CD4-positive, alpha-beta T cell (primary cell): Measurements from ENCODE around the gene SH3BGR. TPM values are rescaled to one million over a fixed set of nuclear protein-coding genes. Genes with fewer than 3 reads are reported as not detected.

Experiments
- ATAC-seq: fragments of 200-7000 bp; cut with Tn5 transposase; one replicate; pipeline ENCODE4 v1.10.0; 2022; ENCODE audit warnings: mild to moderate bottlenecking; ENCODE audit not compliant: poor library complexity
- CTCF ChIA-PET: fragments of 350-600 bp; sonication (Branson Sonifier 250); formaldehyde crosslinking; loops from one replicate; lab custom pipeline; 2021; ENCODE audit warnings: antibody characterized with exemption, inconsistent platforms; lab: Charles Lee
- POLR2A ChIA-PET: fragments of 350-600 bp; sonication (Branson Sonifier 250); formaldehyde crosslinking; loops from one replicate; lab custom pipeline; 2021; ENCODE audit warnings: antibody characterized with exemption, inconsistent platforms; lab: Charles Lee
- DNase-seq, 14 experiments: peaks; one replicate each; pipeline ENCODE4 v3.0.0-alpha.2; 2013 to 2020; ENCODE audit warnings: mixed read lengths in 2 of 14
- H3K27ac ChIP-seq, 2 donors: one replicate each; pipeline versions ENCODE4 v1.5.1 to v1.7.0; 2013; ENCODE audit warnings: low read length in 2 of 2, low read depth in 1 of 2, mild to moderate bottlenecking in 1 of 2
- H3K27me3 ChIP-seq, 2 experiments: 1 replicate in 1 of 2; 2 replicates in 1 of 2; pipeline versions ENCODE4 v1.6.1 to v1.7.0; 2013; ENCODE audit warnings: low read length in 2 of 2, control low read depth in 1 of 2, mild to moderate bottlenecking in 1 of 2, moderate library complexity in 1 of 2; ENCODE audit not compliant: insufficient read depth in 2 of 2, control insufficient read depth in 1 of 2
- H3K36me3 ChIP-seq: one replicate; pipeline ENCODE4 v1.6.1; 2013; ENCODE audit warnings: low read length, control low read depth; ENCODE audit not compliant: insufficient read depth
- H3K4me1 ChIP-seq: one replicate; pipeline ENCODE4 v1.6.1; 2013; ENCODE audit warnings: low read length, control low read depth; ENCODE audit not compliant: insufficient read depth
- H3K4me3 ChIP-seq: one replicate; pipeline ENCODE4 v1.5.1; 2013; ENCODE audit warnings: mild to moderate bottlenecking, low read length, moderate library complexity
- H3K9me3 ChIP-seq, 2 experiments: 1 replicate in 1 of 2; 2 replicates in 1 of 2; pipeline versions ENCODE4 v1.6.1 to v1.7.0; 2013; ENCODE audit warnings: low read length in 2 of 2, mild to moderate bottlenecking in 2 of 2, control low read depth in 1 of 2, moderate library complexity in 1 of 2; ENCODE audit not compliant: control insufficient read depth in 1 of 2, insufficient read depth in 1 of 2
- H3K27ac Mint-ChIP-seq: one replicate; pipeline ENCODE4 v1.8.0; 2020; ENCODE audit warnings: mixed read lengths
- H3K27me3 Mint-ChIP-seq: one replicate; pipeline ENCODE4 v1.8.0; 2021; ENCODE audit warnings: mixed read lengths
- H3K36me3 Mint-ChIP-seq: one replicate; pipeline ENCODE4 v1.8.0; 2021; ENCODE audit warnings: low read depth, mixed read lengths
- H3K4me1 Mint-ChIP-seq: one replicate; pipeline ENCODE4 v1.8.0; 2021; ENCODE audit warnings: low read depth, mixed read lengths
- H3K4me3 Mint-ChIP-seq: one replicate; pipeline ENCODE4 v1.8.0; 2020; ENCODE audit warnings: mild to moderate bottlenecking, mixed read lengths
- H3K9me3 Mint-ChIP-seq: one replicate; pipeline ENCODE4 v1.8.0; 2020; ENCODE audit warnings: mixed read lengths
- intact Hi-C, 2 experiments: fragments of 100-400 bp; cut with DNase I in 1 of 2; cut with micrococcal nuclease in 1 of 2; formaldehyde crosslinking; loops; one replicate each; pipeline versions ENCODE4 v1.15.1 to v1.9.0; 2023 to 2025; cut with DNase I, micrococcal nuclease
- total RNA-seq, 174 experiments: library from RNA in 2 of 174; stranded (reverse) in 2 of 174; gene quantifications; one replicate each; pipeline ENCODE4 v1.2.3 and lab custom pipeline; 2021 to 2026
- TF ChIP-seq, protein P1 (sequence below): fragments of 200-600 bp; IDR thresholded peaks from one replicate; pipeline ENCODE4 v1.8.0; 2022; ENCODE audit warnings: antibody characterized with exemption, mild to moderate bottlenecking

SH3BGR gene
- total RNA-seq, 2 experiments from 2014 or later = 0.63 to 0.87 TPM

GRCh38 chr21:39479164-39479813, 27.5 kb downstream of the SH3BGR start:
- POLR2A ChIA-PET = no interaction called here
- no peaks in the 10 kb centered on the region for H3K36me3 Mint-ChIP-seq
- intact Hi-C loops = no loop called here
- Histone ChIP-seq H3K27me3 (no peaks in the 10 kb centered on the region), H3K9me3 (no peaks in the 10 kb centered on the region), H3K4me1 (no peaks in the 10 kb centered on the region), H3K27ac (no peak overlapping the region), H3K36me3 (no peaks in the 10 kb centered on the region), H3K4me3 (no peak overlapping the region)
- DNase-seq = no peak
- CTCF ChIA-PET = no interaction called here
- TF ChIP-seq, protein P1, sequence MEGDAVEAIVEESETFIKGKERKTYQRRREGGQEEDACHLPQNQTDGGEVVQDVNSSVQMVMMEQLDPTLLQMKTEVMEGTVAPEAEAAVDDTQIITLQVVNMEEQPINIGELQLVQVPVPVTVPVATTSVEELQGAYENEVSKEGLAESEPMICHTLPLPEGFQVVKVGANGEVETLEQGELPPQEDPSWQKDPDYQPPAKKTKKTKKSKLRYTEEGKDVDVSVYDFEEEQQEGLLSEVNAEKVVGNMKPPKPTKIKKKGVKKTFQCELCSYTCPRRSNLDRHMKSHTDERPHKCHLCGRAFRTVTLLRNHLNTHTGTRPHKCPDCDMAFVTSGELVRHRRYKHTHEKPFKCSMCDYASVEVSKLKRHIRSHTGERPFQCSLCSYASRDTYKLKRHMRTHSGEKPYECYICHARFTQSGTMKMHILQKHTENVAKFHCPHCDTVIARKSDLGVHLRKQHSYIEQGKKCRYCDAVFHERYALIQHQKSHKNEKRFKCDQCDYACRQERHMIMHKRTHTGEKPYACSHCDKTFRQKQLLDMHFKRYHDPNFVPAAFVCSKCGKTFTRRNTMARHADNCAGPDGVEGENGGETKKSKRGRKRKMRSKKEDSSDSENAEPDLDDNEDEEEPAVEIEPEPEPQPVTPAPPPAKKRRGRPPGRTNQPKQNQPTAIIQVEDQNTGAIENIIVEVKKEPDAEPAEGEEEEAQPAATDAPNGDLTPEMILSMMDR = no peak
- H3K27me3 Mint-ChIP-seq = no peaks in the 10 kb centered on the region
- H3K4me3 Mint-ChIP-seq = no peak overlapping the region
- no peaks in the 10 kb centered on the region for H3K9me3 Mint-ChIP-seq
- no peak for ATAC-seq
- H3K4me1 Mint-ChIP-seq = no peaks in the 10 kb centered on the region
- H3K27ac Mint-ChIP-seq = no peak overlapping the region

DNA sequence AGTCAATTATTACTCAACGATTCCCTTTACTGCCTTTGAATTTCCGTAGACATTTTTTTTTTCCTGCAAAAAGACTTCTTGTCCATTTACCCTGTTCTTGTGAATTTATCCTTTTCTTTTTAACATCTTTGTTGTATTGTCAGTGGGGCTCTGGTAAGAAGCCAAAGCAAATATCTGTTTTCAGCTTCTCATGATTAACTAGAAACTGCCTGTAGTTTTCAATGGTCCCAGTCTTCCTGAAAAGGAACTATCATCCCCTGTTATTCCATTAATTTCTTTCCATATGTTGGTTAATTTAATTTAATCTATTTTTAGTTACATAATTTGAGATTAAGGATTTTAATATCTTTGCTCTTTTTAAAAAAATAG, 28.0 kb downstream of the SH3BGR start:
- Mint-ChIP-seq H3K36me3 (no peaks in the 10 kb centered on the region), H3K9me3 (no peaks in the 10 kb centered on the region), H3K27me3 (no peaks in the 10 kb centered on the region), H3K4me3 (no peak overlapping the region), H3K4me1 (no peaks in the 10 kb centered on the region), H3K27ac (no peak overlapping the region)
- Histone ChIP-seq H3K9me3 (no peaks in the 10 kb centered on the region), H3K27ac (no peak overlapping the region), H3K36me3 (no peaks in the 10 kb centered on the region), H3K27me3 (no peaks in the 10 kb centered on the region), H3K4me3 (no peak overlapping the region), H3K4me1 (no peaks in the 10 kb centered on the region)
- no peak for ATAC-seq
- ChIA-PET POLR2A (no interaction called here), CTCF (no interaction called here)
- TF ChIP-seq, protein P1 = no peak
- DNase-seq = no peak
- intact Hi-C loops = no loop called here

DNA sequence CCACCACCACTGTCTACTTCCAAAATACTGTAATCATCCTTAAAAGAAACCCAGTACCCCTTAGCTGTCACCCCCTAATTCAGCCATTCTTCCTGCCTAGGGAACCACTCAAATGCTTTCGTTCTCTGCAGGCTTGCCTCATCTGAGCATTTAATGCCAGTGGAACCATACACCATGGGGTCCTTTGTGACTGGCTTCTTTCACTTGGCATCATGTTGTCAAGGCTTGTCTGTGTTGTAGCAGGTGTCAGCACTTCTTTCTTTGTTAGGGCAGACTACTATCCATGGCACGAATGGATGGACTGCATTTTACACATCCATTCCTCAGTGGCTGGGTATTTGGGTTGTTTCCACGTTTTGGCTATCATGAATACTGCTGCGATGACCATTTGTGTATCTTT, 28.5 kb downstream of the SH3BGR start:
- POLR2A ChIA-PET = no interaction called here
- CTCF ChIA-PET = no interaction called here
- Mint-ChIP-seq H3K36me3 (no peaks in the 10 kb centered on the region), H3K4me3 (no peak overlapping the region), H3K4me1 (no peaks in the 10 kb centered on the region), H3K27me3 (no peaks in the 10 kb centered on the region), H3K27ac (no peak overlapping the region), H3K9me3 (no peaks in the 10 kb centered on the region)
- Histone ChIP-seq H3K27me3 (no peaks in the 10 kb centered on the region), H3K36me3 (no peaks in the 10 kb centered on the region), H3K9me3 (no peaks in the 10 kb centered on the region), H3K4me3 (no peak overlapping the region), H3K27ac (no peak overlapping the region), H3K4me1 (no peaks in the 10 kb centered on the region)
- TF ChIP-seq, protein P1 = no peak
- intact Hi-C loops = no loop called here
- DNase-seq (no peak), ATAC-seq (no peak)
